T-helper 2 cell treated with Interferon-gamma antibody and Interleukin-4, amounts not matched to agents 5 μg/mL and 100 μg/mL, for 36 hours (primary cell): Measurements from ENCODE around the gene USP36.
"Not testable (repeated sequence)": the region's sequence is repeated elsewhere in the genome, so short reads cannot be mapped to it uniquely, and the experiment has no call there.

Source experiments
- DNase-seq: peaks from one replicate; pipeline ENCODE4 v3.0.0; 2021; ENCODE audit warnings: low spot score
- H3K27ac Mint-ChIP-seq: one replicate; pipeline ENCODE4 v1.8.0; 2021; ENCODE audit warnings: mild to moderate bottlenecking, mixed read lengths
- H3K27me3 Mint-ChIP-seq: one replicate; pipeline ENCODE4 v1.8.0; 2021; ENCODE audit warnings: low read depth, mixed read lengths
- H3K36me3 Mint-ChIP-seq: one replicate; pipeline ENCODE4 v1.8.0; 2021; ENCODE audit warnings: low read depth, mixed read lengths
- H3K4me1 Mint-ChIP-seq: one replicate; pipeline ENCODE4 v1.8.0; 2021; ENCODE audit warnings: low read depth, mixed read lengths
- H3K4me3 Mint-ChIP-seq: one replicate; pipeline ENCODE4 v1.8.0; 2022; ENCODE audit warnings: mild to moderate bottlenecking, moderate library complexity, mixed read lengths
- H3K9me3 Mint-ChIP-seq: one replicate; pipeline ENCODE4 v1.8.0; 2021; ENCODE audit warnings: mixed read lengths

The USP36 gene

GRCh38 chr17:78840780-78841611 lies at the start of gene USP36:
TSS of gene USP36 (minus strand) at chr17:78840814. CDS start at chr17:78836363, 4,451 bp downstream.
- Mint-ChIP-seq H3K27me3 (no peaks in the 10 kb centered on the region), H3K9me3 (no peaks in the 10 kb centered on the region), H3K36me3 (peaks cover 24% of the 10 kb centered on the region), H3K4me1 (peaks cover 30% of the 10 kb centered on the region), H3K27ac (peak within 1 kb of the TSS; percentile 96), H3K4me3 (peak within 1 kb of the TSS; percentile 95)
- peak; percentile 99 for DNase-seq

GRCh38 chr17:78890096-78890495 lies 49.5 kb upstream of the USP36 start:
- H3K4me3 Mint-ChIP-seq: peak overlapping the region; percentile 33

DNA sequence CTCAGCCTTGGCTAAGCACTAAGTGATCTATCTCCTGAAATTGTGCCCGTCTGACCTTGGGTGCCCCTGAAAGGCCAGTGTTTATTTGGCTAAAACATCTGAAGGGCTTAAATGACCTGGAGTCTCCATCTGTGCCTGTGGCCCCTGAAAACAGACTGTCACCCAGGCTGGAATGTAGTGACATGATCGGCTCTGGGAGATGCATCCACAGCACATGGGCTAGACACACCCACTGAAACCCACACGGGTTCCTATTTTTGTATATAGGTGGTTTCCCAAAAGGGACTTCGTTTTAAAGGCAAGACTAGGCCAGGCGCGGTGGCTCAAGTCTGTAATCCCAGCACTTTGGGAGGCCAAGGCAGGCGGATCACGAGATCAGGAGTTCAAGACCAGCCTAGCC lies 48.9 kb upstream of the USP36 start:
- Mint-ChIP-seq H3K27ac (peak overlapping the region; percentile 38), H3K27me3 (no peaks in the 10 kb centered on the region), H3K36me3 (no peaks in the 10 kb centered on the region), H3K4me1 (peaks cover 25% of the 10 kb centered on the region), H3K9me3 (no peaks in the 10 kb centered on the region), H3K4me3 (peak overlapping the region; percentile 47)
- DNase-seq: peak; percentile 27

More at GRCh38 chr17:78890096-78890495, 49.5 kb upstream of the USP36 start:
- peak overlapping the region; percentile 80 for H3K27ac Mint-ChIP-seq
- H3K27me3 Mint-ChIP-seq, H3K9me3 Mint-ChIP-seq, H3K36me3 Mint-ChIP-seq, DNase-seq: not testable (repeated sequence)
- peaks cover 25% of the 10 kb centered on the region for H3K4me1 Mint-ChIP-seq

DNA sequence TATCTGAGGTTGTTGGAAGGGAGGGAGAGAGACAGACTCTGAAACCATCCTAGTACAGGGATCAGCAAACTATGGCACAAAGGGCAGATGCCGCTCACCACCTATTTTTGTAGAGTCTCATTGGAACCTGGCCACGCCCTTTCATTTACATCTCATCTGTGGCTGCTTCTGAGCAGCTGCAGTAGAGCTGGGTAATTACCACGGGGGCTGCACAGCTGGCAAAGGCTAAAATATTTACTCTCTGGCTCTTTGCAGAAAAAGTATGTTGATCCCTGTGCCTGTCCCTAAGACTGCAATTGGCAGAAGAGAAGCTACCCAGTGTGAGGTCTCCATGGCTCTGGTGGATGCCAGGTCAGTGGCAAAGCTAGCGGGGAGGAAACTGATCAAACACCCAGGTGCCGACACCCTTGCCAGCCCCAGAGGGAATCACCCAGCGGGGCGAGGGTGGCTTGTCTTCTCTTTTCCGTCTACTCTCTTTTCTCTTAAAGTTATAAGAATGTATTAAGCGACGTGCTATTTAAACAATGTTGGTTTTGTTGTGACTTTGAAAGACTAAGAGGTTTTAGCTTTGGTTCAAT lies 48.4 kb upstream of the USP36 start:
- DNase-seq: no peak
- H3K27me3 Mint-ChIP-seq: no peaks in the 10 kb centered on the region
- no peaks in the 10 kb centered on the region for H3K9me3 Mint-ChIP-seq
- peaks cover 25% of the 10 kb centered on the region for H3K4me1 Mint-ChIP-seq
- no peaks in the 10 kb centered on the region for H3K36me3 Mint-ChIP-seq
- peak overlapping the region; percentile 47 for H3K4me3 Mint-ChIP-seq
- no peak overlapping the region for H3K27ac Mint-ChIP-seq

DNA sequence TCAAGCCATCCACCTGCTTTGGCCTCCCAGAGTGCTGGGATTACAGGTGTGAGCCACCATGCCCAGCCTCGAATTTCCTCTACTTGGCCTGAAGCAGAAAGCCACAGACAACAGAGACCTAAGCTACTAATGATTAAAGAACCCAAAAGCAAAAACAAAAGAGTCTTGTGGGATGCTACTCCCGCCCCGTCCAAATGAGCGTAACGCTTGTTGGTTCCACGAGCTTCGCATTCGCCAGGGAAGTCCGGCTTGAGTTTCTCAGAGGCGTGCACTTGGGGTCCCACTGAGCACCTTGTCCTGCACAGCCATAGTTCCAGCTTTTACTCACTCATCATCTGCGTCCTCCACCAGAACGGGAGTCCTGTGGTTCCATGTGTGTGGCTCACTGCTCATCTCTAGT lies 46.3 kb upstream of the USP36 start:
- Mint-ChIP-seq H3K4me3 (no peak overlapping the region), H3K27ac (no peak overlapping the region), H3K27me3 (peaks cover 2% of the 10 kb centered on the region), H3K36me3 (no peaks in the 10 kb centered on the region), H3K4me1 (peaks cover 29% of the 10 kb centered on the region), H3K9me3 (no peaks in the 10 kb centered on the region)
- DNase-seq: no peak

- no peak for DNase-seq
- Mint-ChIP-seq H3K9me3 (no peaks in the 10 kb centered on the region), H3K4me1 (peaks cover 20% of the 10 kb centered on the region), H3K4me3 (no peak overlapping the region), H3K36me3 (no peaks in the 10 kb centered on the region), H3K27ac (no peak overlapping the region), H3K27me3 (peaks cover 2% of the 10 kb centered on the region)
Observed at GRCh38 chr17:78885956-78886355, 45.3 kb upstream of the USP36 start.

- Mint-ChIP-seq H3K9me3 (no peaks in the 10 kb centered on the region), H3K27ac (no peak overlapping the region), H3K4me1 (peaks cover 17% of the 10 kb centered on the region), H3K4me3 (no peak overlapping the region), H3K27me3 (peaks cover 4% of the 10 kb centered on the region), H3K36me3 (no peaks in the 10 kb centered on the region)
- no peak for DNase-seq
Observed at GRCh38 chr17:78884876-78885667, 44.5 kb upstream of the USP36 start.

GRCh38 chr17:78884148-78884825 lies 43.7 kb upstream of the USP36 start:
- no peaks in the 10 kb centered on the region for H3K36me3 Mint-ChIP-seq
- peaks cover 16% of the 10 kb centered on the region for H3K4me1 Mint-ChIP-seq
- no peak for DNase-seq
- H3K4me3 Mint-ChIP-seq: no peak overlapping the region
- no peak overlapping the region for H3K27ac Mint-ChIP-seq
- H3K9me3 Mint-ChIP-seq: no peaks in the 10 kb centered on the region
- peaks cover 8% of the 10 kb centered on the region for H3K27me3 Mint-ChIP-seq

GRCh38 chr17:78883533-78884131 lies 43.0 kb upstream of the USP36 start:
- H3K4me3 Mint-ChIP-seq: no peak overlapping the region
- DNase-seq: no peak
- H3K4me1 Mint-ChIP-seq: peaks cover 17% of the 10 kb centered on the region
- no peaks in the 10 kb centered on the region for H3K9me3 Mint-ChIP-seq
- H3K27ac Mint-ChIP-seq: no peak overlapping the region
- H3K27me3 Mint-ChIP-seq: peaks cover 14% of the 10 kb centered on the region
- no peaks in the 10 kb centered on the region for H3K36me3 Mint-ChIP-seq

- Mint-ChIP-seq H3K27me3 (peaks cover 15% of the 10 kb centered on the region), H3K4me1 (peaks cover 19% of the 10 kb centered on the region), H3K4me3 (no peak overlapping the region), H3K36me3 (no peaks in the 10 kb centered on the region), H3K27ac (peak overlapping the region; percentile 69), H3K9me3 (no peaks in the 10 kb centered on the region)
- DNase-seq: no peak
Observed at GRCh38 chr17:78883089-78883532, 42.5 kb upstream of the USP36 start.

- Mint-ChIP-seq H3K36me3 (no peaks in the 10 kb centered on the region), H3K9me3 (no peaks in the 10 kb centered on the region), H3K27me3 (peaks cover 15% of the 10 kb centered on the region), H3K27ac (peak overlapping the region; percentile 69), H3K4me1 (peaks cover 19% of the 10 kb centered on the region), H3K4me3 (no peak overlapping the region)
- no peak for DNase-seq
Observed at GRCh38 chr17:78882540-78883088, 42.0 kb upstream of the USP36 start.

DNA sequence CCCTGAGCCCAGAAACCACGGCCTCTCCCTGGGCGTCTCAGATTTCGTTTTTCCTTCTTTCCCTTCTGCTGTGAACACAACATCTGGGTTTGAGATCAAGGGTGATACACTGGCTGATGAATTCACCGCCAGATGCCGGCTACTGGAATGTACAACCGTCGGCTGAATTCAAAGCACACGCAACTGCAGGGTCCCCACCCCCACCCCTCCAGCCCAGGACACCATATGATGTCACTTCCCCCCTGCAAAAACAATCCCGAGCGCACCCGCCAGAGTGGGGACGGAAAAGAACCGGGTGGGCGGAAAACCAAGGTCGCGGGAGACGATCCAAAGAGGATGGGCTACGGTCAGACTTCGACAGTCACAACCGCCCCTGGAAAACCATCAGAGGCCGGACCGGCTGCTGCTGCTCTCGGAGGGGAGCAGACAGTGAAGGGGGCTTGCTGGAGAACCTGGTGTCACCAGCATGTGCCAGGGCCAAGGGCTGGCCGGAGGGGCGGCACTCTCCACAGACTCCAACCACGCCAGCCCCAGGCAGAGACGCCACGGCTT lies 39.1 kb upstream of the USP36 start:
- Mint-ChIP-seq H3K36me3 (no peaks in the 10 kb centered on the region), H3K27me3 (peaks cover 17% of the 10 kb centered on the region), H3K4me1 (peaks cover 19% of the 10 kb centered on the region), H3K9me3 (no peaks in the 10 kb centered on the region), H3K4me3 (peak overlapping the region; percentile 65), H3K27ac (peak overlapping the region; percentile 45)
- DNase-seq: no peak
